ENCODE results near the gene SCRN2. TPM values are rescaled to one million over a fixed set of nuclear protein-coding genes. Genes with fewer than 3 reads are reported as not detected.

Gene SCRN2
- total and polyA plus RNA-seq, 2 of the 8 experiments (the other 6 are each of a cell fraction or from before 2014, with no cell fraction given) = 24.4 to 42.3 TPM

GRCh38 chr17:47803751-47804150, 37.3 kb downstream of the SCRN2 start (continued):
- TF ChIP-seq EP300 (IDR thresholded peaks at IDR 0.05; ENCODE audit: borderline replicate concordance in 1 of 2, low read depth in 2 of 2, low read length in 2 of 2) (no peak), SIX5 (IDR thresholded peaks at IDR 0.05; ENCODE audit: low read depth, low read length) (no peak)

Measured in H1 (cell line).